Body of pancreas (tissue), 4 donors: ENCODE data around the gene EPGN. TPM values are rescaled to one million over a fixed set of nuclear protein-coding genes. Genes with fewer than 3 reads are reported as not detected.
"Not testable (repeated sequence)": the region's sequence is repeated elsewhere in the genome, so short reads cannot be mapped to it uniquely, and the experiment has no call there.

Experiments used
- ATAC-seq: fragments of 150-250 bp; one replicate; pipeline ENCODE4 v1.9.1; 2016
- DNase-seq, 4 donors: peaks; one replicate each; pipeline ENCODE4 v3.0.0-alpha.2; 2019
- H3K27ac ChIP-seq, 4 donors: fragments of 200-600 bp; sonication (generic); 1 replicate in 3 of 4; 2 replicates in 1 of 4; pipeline versions ENCODE4 v1.5.1 to v1.6.1; 2016 to 2019; ENCODE audit warnings: mild to moderate bottlenecking in 1 of 4, mixed read lengths in 1 of 4, moderate library complexity in 1 of 4
- H3K27me3 ChIP-seq, 2 donors: fragments of 200-600 bp; sonication (generic); one replicate each; pipeline ENCODE4 v1.6.0; 2016; ENCODE audit warnings: mild to moderate bottlenecking in 1 of 2
- H3K36me3 ChIP-seq, 2 donors: fragments of 200-600 bp; sonication (generic); replicated peaks in 1 of 2; 2 replicates each; pipeline ENCODE4 v1.5.1; 2016; ENCODE audit warnings: low read depth in 2 of 2; ENCODE audit not compliant: insufficient read depth in 1 of 2
- H3K4me1 ChIP-seq: fragments of 200-600 bp; sonication (generic); one replicate; pipeline ENCODE4 v1.6.0; 2016
- H3K4me3 ChIP-seq, 2 donors: fragments of 200-600 bp; sonication (generic); 1 replicate in 1 of 2; 2 replicates in 1 of 2; pipeline ENCODE4 v1.5.1; 2016 to 2019
- H3K9me3 ChIP-seq, 3 donors: fragments of 200-600 bp; sonication (generic); 1 replicate in 2 of 3; 2 replicates in 1 of 3; pipeline ENCODE4 v1.5.1; 2016
- POLR2A ChIP-seq, 3 donors: fragments of 450-650 bp; IDR thresholded peaks; one replicate each; pipeline ENCODE4 v1.6.1; 2016; ENCODE audit warnings: antibody characterized with exemption in 3 of 3, mild to moderate bottlenecking in 2 of 3
- WGBS, 2 donors: methylation state at CpG; one replicate each; pipeline ENCODE4 v1.1.5; 2017; 5-methylcytosine and 5-hydroxymethylcytosine counted together
- intact Hi-C: fragments of 100-400 bp; cut with DNase I; formaldehyde crosslinking; loops from one replicate; pipeline ENCODE4 v1.15.1; 2023
- total RNA-seq, 2 donors: library from RNA; depleted of rRNA; stranded (reverse); fragments of >200 nt; gene quantifications; one replicate each; pipeline ENCODE4 v1.1.0, GENCODE V29; 2016
- TF ChIP-seq, protein P1 (sequence below), 7 experiments: fragments of 450-650 bp in 4 of 7; fragments of 200-600 bp in 3 of 7; sonication (generic) in 3 of 7; IDR thresholded peaks; one replicate each; pipeline ENCODE4 v1.5.1; 2016 to 2019; ENCODE audit warnings: antibody characterized with exemption in 7 of 7

The EPGN gene
- total RNA-seq, 2 donors from 2014 or later: not detected

DNA sequence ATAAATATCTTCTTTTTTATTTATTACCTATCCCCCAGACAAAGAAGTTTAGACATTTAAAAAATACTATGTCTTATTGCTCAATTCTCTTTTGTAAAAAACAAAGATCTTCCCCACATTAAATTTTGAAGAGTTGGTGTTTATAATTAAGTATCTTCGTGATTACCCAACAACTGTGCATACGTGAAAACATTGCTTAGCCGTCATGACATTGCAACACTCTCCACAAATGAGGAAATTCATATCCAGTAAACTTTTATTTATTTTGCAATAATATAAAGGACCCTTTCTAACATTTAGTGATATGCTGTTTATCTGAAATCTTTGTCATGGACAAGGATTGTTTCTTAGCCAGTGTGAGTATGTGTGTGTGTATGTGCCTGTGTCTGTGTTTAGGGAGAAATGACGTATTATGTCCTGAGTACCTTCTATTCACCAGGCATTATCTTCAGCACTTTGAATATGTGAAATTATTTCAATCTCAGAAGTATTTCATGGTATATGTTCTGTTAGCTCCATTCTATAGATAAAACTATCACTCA is 30.6 kb downstream of the EPGN start:
- 64 to 80% methylated on average over 4 of the region's 4 CpGs for WGBS, 2 donors

DNA sequence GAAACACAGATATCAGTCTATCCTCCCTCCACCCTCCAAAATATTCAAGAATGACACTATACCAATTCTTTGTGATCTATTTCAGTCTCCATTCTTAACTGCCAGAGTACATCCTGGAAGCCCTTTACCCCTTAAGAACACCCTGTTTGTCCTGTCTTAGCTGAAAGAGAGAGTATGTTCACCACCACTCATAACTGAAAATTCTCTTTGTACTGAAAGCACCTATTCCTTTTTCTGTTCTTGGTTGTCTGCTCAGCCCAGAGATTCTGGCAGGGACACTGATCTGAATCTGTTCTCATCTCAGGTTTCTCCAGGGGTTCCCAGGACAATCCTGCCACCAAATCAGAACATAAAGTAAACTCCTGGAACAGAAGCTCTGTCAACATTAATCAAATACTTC is 31.2 kb downstream of the EPGN start:
- no peaks in the 10 kb centered on the region for H3K4me1 ChIP-seq
- TF ChIP-seq POLR2A (IDR thresholded peaks at IDR 0.05): no peak
- TF ChIP-seq, protein P1, sequence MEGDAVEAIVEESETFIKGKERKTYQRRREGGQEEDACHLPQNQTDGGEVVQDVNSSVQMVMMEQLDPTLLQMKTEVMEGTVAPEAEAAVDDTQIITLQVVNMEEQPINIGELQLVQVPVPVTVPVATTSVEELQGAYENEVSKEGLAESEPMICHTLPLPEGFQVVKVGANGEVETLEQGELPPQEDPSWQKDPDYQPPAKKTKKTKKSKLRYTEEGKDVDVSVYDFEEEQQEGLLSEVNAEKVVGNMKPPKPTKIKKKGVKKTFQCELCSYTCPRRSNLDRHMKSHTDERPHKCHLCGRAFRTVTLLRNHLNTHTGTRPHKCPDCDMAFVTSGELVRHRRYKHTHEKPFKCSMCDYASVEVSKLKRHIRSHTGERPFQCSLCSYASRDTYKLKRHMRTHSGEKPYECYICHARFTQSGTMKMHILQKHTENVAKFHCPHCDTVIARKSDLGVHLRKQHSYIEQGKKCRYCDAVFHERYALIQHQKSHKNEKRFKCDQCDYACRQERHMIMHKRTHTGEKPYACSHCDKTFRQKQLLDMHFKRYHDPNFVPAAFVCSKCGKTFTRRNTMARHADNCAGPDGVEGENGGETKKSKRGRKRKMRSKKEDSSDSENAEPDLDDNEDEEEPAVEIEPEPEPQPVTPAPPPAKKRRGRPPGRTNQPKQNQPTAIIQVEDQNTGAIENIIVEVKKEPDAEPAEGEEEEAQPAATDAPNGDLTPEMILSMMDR (IDR thresholded peaks at IDR 0.05): no peak
- intact Hi-C loops: no loop called here
- H3K27me3 ChIP-seq: no peaks in the 10 kb centered on the region
- H3K4me3 ChIP-seq: no peak overlapping the region
- no peak overlapping the region for H3K27ac ChIP-seq
- ATAC-seq (no peak), DNase-seq (no peak)
- H3K9me3 ChIP-seq: peaks cover 0 to 8% (median 0%) of the 10 kb centered on the region in 3 donors
- H3K36me3 ChIP-seq: no peaks in the 10 kb centered on the region

More for the DNA sequence above, 30.6 kb downstream of the EPGN start:
- Histone ChIP-seq H3K27ac (no peak overlapping the region), H3K27me3 (no peaks in the 10 kb centered on the region), H3K4me3 (no peak overlapping the region), H3K4me1 (no peaks in the 10 kb centered on the region), H3K36me3 (no peaks in the 10 kb centered on the region), H3K9me3 (peaks cover 0 to 3% (median 0%) of the 10 kb centered on the region in 3 donors)
- peak in 1 of 4 donors; percentile 28 for DNase-seq
- intact Hi-C loops: no loop called here
- TF ChIP-seq POLR2A (IDR thresholded peaks at IDR 0.05): no peak
- TF ChIP-seq, protein P1 (IDR thresholded peaks at IDR 0.05): no peak
- ATAC-seq: no peak

DNA sequence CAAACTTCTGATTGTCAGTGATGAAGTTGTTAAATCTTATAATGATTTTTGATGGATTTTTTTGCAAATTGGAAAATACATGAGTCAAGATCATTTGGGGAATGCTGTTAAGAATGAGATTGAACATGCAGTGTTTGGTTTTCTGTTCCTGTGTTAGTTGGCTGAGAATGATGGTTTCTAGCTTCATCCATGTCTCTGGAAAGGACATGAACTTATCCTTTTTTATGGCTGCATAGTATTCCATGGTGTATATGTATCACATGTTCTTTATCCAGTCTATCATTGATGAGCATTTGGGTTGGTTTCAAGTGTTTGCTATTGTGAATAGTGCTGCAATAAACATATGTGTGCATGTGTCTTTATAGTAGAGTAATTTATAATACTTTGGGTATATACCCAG is 32.2 kb downstream of the EPGN start:
- intact Hi-C loops, H3K4me3 ChIP-seq, DNase-seq, ATAC-seq, H3K27ac ChIP-seq, H3K9me3 ChIP-seq, H3K4me1 ChIP-seq, H3K27me3 ChIP-seq, H3K36me3 ChIP-seq: not testable (repeated sequence)

DNA sequence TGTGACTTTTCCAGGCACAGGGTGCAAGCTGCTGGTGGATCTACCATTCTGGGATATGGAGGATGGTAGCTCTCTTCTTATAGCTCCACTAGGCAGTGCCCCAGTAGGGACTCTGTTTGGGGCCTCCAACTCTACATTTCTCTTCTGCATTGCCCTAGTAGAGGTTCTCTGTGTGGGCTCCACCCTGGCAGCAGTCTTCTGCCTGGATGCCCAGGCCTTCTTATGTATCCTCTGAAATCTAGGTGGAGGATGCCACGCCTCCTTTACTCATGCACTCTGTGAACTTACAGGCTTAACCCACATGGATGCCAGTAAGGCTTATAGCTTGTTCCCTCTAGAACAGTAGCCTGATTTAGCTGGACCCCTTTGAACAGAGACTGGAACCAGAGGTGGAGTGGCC is 35.8 kb downstream of the EPGN start:
- no peaks in the 10 kb centered on the region for H3K36me3 ChIP-seq
- no peak overlapping the region for H3K27ac ChIP-seq
- 57 to 83% methylated on average over 1 of the region's 1 CpG for WGBS, 2 donors
- no peak for DNase-seq
- no peaks in the 10 kb centered on the region for H3K4me1 ChIP-seq
- intact Hi-C loops: no loop called here
- no peak overlapping the region for H3K4me3 ChIP-seq
- no peaks in the 10 kb centered on the region for H3K27me3 ChIP-seq
- peaks cover 0 to 8% (median 0%) of the 10 kb centered on the region in 3 donors for H3K9me3 ChIP-seq
- TF ChIP-seq, protein P1 (IDR thresholded peaks at IDR 0.05): no peak
- no peak for TF ChIP-seq POLR2A (IDR thresholded peaks at IDR 0.05)
- ATAC-seq: no peak

DNA sequence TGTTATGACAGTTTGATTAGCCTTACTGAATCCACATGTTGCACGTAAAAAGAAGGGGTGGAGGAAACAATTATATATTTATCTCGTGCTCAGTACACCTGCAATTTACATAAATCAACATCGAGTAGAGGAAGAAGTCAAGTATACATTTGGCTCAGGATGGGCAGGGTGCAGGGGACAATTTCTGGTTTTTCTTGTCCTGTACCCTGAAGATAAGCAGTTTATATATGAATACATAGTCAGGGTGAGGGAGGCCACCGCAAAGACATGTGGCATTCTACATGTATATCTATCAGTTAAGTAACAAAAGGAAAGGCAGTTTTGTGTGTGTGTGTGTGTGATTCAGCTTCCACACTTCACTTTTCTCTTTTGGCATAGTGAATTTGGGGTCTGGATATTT is 45.6 kb downstream of the EPGN start:
- Histone ChIP-seq H3K27ac (no peak overlapping the region), H3K36me3 (no peaks in the 10 kb centered on the region), H3K27me3 (no peaks in the 10 kb centered on the region), H3K4me3 (no peak overlapping the region), H3K4me1 (no peaks in the 10 kb centered on the region), H3K9me3 (no peaks in the 10 kb centered on the region)
- DNase-seq: no peak
- no peak for ATAC-seq
- TF ChIP-seq, protein P1 (IDR thresholded peaks at IDR 0.05): no peak
- TF ChIP-seq POLR2A (IDR thresholded peaks at IDR 0.05): no peak
- WGBS, 2 donors: 47 to 63% methylated on average over 4 of the region's 4 CpGs
- intact Hi-C loops: no loop called here
